Stimulated activated CD4-positive, alpha-beta T cell treated with anti-CD3 and anti-CD28 coated beads, Interleukin-15, amount 100 ng/mL, for 48 hours (primary cell): ENCODE measurements around the gene OR10H1.
"Not testable (repeated sequence)": the region's sequence is repeated elsewhere in the genome, so short reads cannot be mapped to it uniquely, and the experiment has no call there.

Experiments used
- DNase-seq, 2 donors: peaks; one replicate each; pipeline ENCODE4 v3.0.0-alpha.2; 2020; ENCODE audit warnings: low read depth in 2 of 2

OR10H1 gene

DNA sequence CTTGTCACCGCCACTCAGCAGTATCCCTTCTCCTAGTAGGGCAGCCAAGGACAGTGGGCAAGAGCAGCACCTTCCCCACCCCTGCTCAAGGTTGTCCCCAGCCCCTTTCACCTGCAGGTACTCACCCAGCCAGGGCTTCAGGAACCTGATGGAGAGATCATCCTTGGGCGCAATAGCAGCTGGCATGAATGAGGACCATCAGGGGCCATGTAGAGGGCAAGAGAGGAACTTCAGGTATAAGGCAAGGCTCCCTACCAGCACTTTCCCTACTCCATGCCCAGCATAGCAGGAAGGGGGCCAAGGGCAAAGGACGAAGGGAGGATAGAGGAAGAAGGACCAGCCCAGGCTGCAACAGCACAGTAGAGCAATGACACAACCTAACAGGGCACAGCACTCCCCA lies 41.3 kb downstream of the OR10H1 start:
- not testable (repeated sequence) for DNase-seq

DNA sequence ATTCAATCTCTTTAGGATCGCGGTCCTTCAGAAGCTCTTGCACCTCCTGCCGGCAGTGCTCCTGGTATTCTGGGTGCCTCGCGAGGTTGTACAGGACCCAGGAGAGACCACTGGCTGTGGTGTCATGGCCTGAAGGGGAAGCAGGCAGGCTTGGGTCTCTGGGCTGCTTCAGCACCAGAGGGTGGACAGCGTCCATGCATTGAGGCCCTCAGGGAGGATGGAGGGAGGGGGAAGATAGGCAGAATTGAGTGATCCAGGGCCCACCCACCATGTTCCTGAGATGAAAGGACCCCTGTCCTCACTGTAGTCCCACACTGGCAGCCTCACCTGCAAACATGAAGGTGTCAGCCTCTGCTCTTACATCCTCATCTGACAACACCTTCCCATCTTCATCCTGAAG lies 45.9 kb downstream of the OR10H1 start:
- no peak for DNase-seq

GRCh38 chr19:15759962-15760565 lies 55.4 kb downstream of the OR10H1 start:
- no peak for DNase-seq

DNA sequence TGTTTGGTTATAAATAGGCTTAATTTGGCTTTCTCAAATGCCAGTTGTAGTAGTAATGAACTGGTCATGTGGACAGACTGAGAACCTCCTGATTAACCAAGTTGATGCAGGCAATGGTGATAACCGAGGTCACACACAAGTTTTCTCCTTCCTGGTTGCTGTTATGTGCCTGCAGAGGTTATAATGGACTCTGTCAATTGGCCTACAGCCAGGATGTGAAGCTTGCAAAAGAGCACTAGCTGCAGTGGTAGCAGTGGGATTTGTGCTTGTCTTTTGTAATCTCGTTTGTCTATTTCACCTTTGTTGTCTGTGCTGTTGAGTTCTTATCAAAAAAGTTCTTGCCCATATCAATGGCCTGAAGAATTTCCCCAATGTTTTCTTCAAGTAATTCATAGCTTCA lies 57.1 kb downstream of the OR10H1 start:
- DNase-seq: no peak
